HepG2 (cell line): ENCODE data around the gene CDHR5. TPM values are rescaled to one million over a fixed set of nuclear protein-coding genes. Genes with fewer than 3 reads are reported as not detected.

Experiments
- AHDC1 ChIP-seq: sonication (generic); formaldehyde crosslinking; IDR thresholded peaks from 2 replicates; pipeline ENCODE4 v1.5.1; 2020; ENCODE audit warnings: mild to moderate bottlenecking, missing genetic modification reagents, borderline replicate concordance
- E2F2 ChIP-seq: sonication (generic); formaldehyde crosslinking; IDR thresholded peaks from 2 replicates; pipeline ENCODE4 v1.4.0; 2020; ENCODE audit warnings: missing genetic modification reagents, borderline replicate concordance
- HNRNPL ChIP-seq: fragments of 200-400 bp; formaldehyde crosslinking; IDR thresholded peaks from 2 replicates; pipeline ENCODE4 v1.6.1; 2017; ENCODE audit warnings: mild to moderate bottlenecking, low read depth, low read length
- HNRNPLL ChIP-seq: fragments of 200-400 bp; formaldehyde crosslinking; IDR thresholded peaks from 2 replicates; pipeline ENCODE4 v1.6.1; 2017; ENCODE audit warnings: mild to moderate bottlenecking, low read depth, low read length; ENCODE audit not compliant: poor library complexity, severe bottlenecking
- KLF12 ChIP-seq: sonication (generic); formaldehyde crosslinking; IDR thresholded peaks from 2 replicates; pipeline ENCODE4 v1.4.0; 2020; ENCODE audit warnings: missing genetic modification reagents, borderline replicate concordance
- MEF2D ChIP-seq: sonication (generic); formaldehyde crosslinking; IDR thresholded peaks from 2 replicates; pipeline ENCODE4 v1.5.1; 2020; ENCODE audit warnings: mild to moderate bottlenecking, missing genetic modification reagents
- NCOR1 ChIP-seq: fragments of 200-600 bp; sonication (generic); IDR thresholded peaks from 2 replicates; pipeline ENCODE4 v1.7.0; 2017; ENCODE audit warnings: antibody characterized with exemption, low read length, borderline replicate concordance
- POLR2AphosphoS2 ChIP-seq: IDR thresholded peaks from 2 replicates; pipeline ENCODE4 v1.6.1; 2011; ENCODE audit warnings: low read depth, low read length, improper control_type of control experiment
- POLR2G ChIP-seq: fragments of 200-400 bp; formaldehyde crosslinking; IDR thresholded peaks from 2 replicates; pipeline ENCODE4 v1.6.1; 2018; ENCODE audit warnings: mild to moderate bottlenecking, low read depth, low read length, moderate library complexity
- RFX5 ChIP-seq: IDR thresholded peaks from 2 replicates; pipeline ENCODE4 v1.6.1; 2011; ENCODE audit warnings: low read depth, low read length, improper control_type of control experiment
- TAF15 ChIP-seq: fragments of 200-400 bp; formaldehyde crosslinking; IDR thresholded peaks from one replicate; pipeline ENCODE4 v1.6.1; 2018; ENCODE audit warnings: mild to moderate bottlenecking, low read depth, low read length; ENCODE audit not compliant: poor library complexity, severe bottlenecking
- ZNF143 ChIP-seq: sonication (generic); formaldehyde crosslinking; IDR thresholded peaks from 2 replicates; pipeline ENCODE4 v1.4.0; 2020; ENCODE audit warnings: missing genetic modification reagents
- ZNF275 ChIP-seq: sonication (generic); formaldehyde crosslinking; IDR thresholded peaks from 2 replicates; pipeline ENCODE4 v1.8.0; 2022; ENCODE audit warnings: missing genetic modification reagents, mild to moderate bottlenecking, inconsistent platforms, borderline replicate concordance
- polyA plus RNA-seq, 8 experiments: library from polyadenylated mRNA; depleted of rRNA in 3 of 8; stranded (reverse) in 7 of 8; unstranded in 1 of 8; fragments of >200 nt; fragmentation: Illumina TruSeq in 4 of 8; extraction: Trizol in 4 of 8; gene quantifications; 2 replicates each; pipeline versions ENCODE4 v1.2.1 to v1.2.3, GENCODE V29; 2011 to 2016; ENCODE audit warnings: low read depth in 4 of 8, missing spikeins in 1 of 8, mixed read lengths in 1 of 8; ENCODE audit not compliant: insufficient read depth in 1 of 8
- total RNA-seq, 5 experiments: library from RNA; depleted of rRNA; stranded (reverse); fragments of >200 nt; fragmentation: Illumina TruSeq; extraction: Trizol; gene quantifications; 2 replicates each; pipeline ENCODE4 v1.2.3, GENCODE V29; 2016; ENCODE audit warnings: low read depth in 1 of 5
- TF ChIP-seq, protein P1 (sequence below): sonication (generic); formaldehyde crosslinking; IDR thresholded peaks from 2 replicates; pipeline ENCODE4 v1.5.0; 2020; ENCODE audit warnings: mild to moderate bottlenecking, missing genetic modification reagents

The CDHR5 gene
- total and polyA plus RNA-seq, 2 of the 13 experiments (the other 11 are each of a cell fraction or from before 2014, with no cell fraction given) = 0.46 to 0.71 TPM

DNA sequence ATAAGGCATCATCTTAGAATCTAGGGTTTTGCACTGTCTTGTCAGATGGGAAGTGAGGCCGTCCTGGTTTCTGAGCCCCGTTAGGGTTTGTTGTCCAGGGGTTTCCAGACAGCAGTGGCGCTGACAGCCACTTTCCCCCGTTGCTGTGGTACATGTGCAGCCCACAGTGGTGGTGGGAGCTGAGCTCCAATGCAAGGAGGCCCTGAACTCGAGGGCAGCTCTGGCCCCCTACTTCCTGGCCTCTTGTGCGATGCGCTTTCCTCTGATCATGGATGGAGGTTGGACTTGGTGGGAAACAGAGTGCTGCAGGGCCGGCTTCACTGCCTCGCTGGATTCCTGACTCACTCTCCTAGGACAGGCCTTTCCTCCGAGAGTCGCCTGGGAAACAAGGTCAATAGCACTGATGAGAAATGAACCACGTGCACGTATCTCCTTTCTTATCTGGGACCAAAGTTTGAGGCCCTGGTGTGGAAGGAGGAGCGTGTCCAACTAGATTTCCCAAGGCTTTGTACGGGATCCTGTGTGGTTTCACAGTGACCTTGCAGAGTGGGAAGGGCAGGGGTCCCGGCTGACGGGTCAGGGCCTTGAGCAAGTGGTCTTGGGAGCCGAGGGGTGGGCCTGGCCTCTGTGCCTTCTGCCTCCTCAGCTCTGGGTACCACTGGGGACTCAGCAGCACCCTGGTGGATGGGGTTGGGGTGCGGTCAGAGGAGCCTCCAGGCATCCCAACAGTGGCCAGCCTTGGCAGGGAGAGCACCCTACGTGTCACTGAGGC lies 44.7 kb downstream of the CDHR5 start (continued):
- TF ChIP-seq AHDC1 (CRISPR knock-in tag) = no peak
- TF ChIP-seq TAF15 = no peak
- TF ChIP-seq HNRNPL = no peak
- TF ChIP-seq RFX5 = no peak
- no peak for TF ChIP-seq POLR2AphosphoS2
- no peak for TF ChIP-seq MEF2D (CRISPR knock-in tag)
- TF ChIP-seq ZNF275 (CRISPR knock-in tag) = no peak
- TF ChIP-seq POLR2G = no peak
- no peak for TF ChIP-seq NCOR1
- no peak for TF ChIP-seq E2F2 (CRISPR knock-in tag)
- TF ChIP-seq HNRNPLL = no peak
- TF ChIP-seq KLF12 (CRISPR knock-in tag) = no peak
- TF ChIP-seq ZNF143 = peak; percentile 57; the same call in 1 of the 2 replicates
- TF ChIP-seq, protein P1, sequence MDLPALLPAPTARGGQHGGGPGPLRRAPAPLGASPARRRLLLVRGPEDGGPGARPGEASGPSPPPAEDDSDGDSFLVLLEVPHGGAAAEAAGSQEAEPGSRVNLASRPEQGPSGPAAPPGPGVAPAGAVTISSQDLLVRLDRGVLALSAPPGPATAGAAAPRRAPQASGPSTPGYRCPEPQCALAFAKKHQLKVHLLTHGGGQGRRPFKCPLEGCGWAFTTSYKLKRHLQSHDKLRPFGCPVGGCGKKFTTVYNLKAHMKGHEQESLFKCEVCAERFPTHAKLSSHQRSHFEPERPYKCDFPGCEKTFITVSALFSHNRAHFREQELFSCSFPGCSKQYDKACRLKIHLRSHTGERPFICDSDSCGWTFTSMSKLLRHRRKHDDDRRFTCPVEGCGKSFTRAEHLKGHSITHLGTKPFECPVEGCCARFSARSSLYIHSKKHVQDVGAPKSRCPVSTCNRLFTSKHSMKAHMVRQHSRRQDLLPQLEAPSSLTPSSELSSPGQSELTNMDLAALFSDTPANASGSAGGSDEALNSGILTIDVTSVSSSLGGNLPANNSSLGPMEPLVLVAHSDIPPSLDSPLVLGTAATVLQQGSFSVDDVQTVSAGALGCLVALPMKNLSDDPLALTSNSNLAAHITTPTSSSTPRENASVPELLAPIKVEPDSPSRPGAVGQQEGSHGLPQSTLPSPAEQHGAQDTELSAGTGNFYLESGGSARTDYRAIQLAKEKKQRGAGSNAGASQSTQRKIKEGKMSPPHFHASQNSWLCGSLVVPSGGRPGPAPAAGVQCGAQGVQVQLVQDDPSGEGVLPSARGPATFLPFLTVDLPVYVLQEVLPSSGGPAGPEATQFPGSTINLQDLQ (CRISPR knock-in tag) = no peak
